GM23248 (cell line): ENCODE results near the gene CAST. TPM values are rescaled to one million over a fixed set of nuclear protein-coding genes. Genes with fewer than 3 reads are reported as not detected.
A peak's percentile ranks its signal among the peaks of the same experiment; 100 is the strongest.

Source experiments
- DNase-seq: peaks from one replicate; pipeline ENCODE4 v3.0.0-alpha.2; 2015
- H2AFZ ChIP-seq: fragments of 200-600 bp; sonication (generic); 2 replicates; pipeline ENCODE4 v1.6.1; 2016; ENCODE audit warnings: antibody characterized with exemption
- H3F3A ChIP-seq: fragments of 200-600 bp; sonication (generic); 2 replicates; pipeline ENCODE4 v1.6.1; 2016; ENCODE audit warnings: mild to moderate bottlenecking, antibody characterized with exemption, mixed run types; ENCODE audit not compliant: insufficient read depth
- H3K27ac ChIP-seq: fragments of 200-600 bp; sonication (generic); 2 replicates; pipeline ENCODE4 v1.5.1; 2016; ENCODE audit warnings: mild to moderate bottlenecking
- H3K27me3 ChIP-seq: fragments of 200-600 bp; sonication (generic); replicated peaks from 2 replicates; pipeline ENCODE4 v1.6.1; 2016; ENCODE audit warnings: mild to moderate bottlenecking; ENCODE audit not compliant: insufficient read depth
- H3K36me3 ChIP-seq: fragments of 200-600 bp; sonication (generic); 2 replicates; pipeline ENCODE4 v1.6.1; 2016; ENCODE audit warnings: low read depth, mild to moderate bottlenecking
- H3K4me1 ChIP-seq: fragments of 200-600 bp; sonication (generic); 2 replicates; pipeline ENCODE4 v1.6.1; 2016; ENCODE audit warnings: mild to moderate bottlenecking; ENCODE audit not compliant: insufficient read depth
- H3K4me2 ChIP-seq: fragments of 200-600 bp; sonication (generic); one replicate; pipeline ENCODE4 v1.6.1; 2016; ENCODE audit warnings: mild to moderate bottlenecking; ENCODE audit not compliant: unreplicated experiment
- H3K4me3 ChIP-seq: fragments of 200-600 bp; sonication (generic); 2 replicates; pipeline ENCODE4 v1.5.1; 2016; ENCODE audit warnings: mild to moderate bottlenecking
- H3K79me2 ChIP-seq: fragments of 200-600 bp; sonication (generic); 2 replicates; pipeline ENCODE4 v1.6.1; 2016; ENCODE audit warnings: mild to moderate bottlenecking; ENCODE audit not compliant: insufficient read depth
- H3K9ac ChIP-seq: fragments of 200-600 bp; sonication (generic); 2 replicates; pipeline ENCODE4 v1.6.1; 2016; ENCODE audit warnings: mild to moderate bottlenecking
- H3K9me2 ChIP-seq: fragments of 200-600 bp; sonication (generic); 2 replicates; pipeline ENCODE4 v1.6.1; 2016; ENCODE audit warnings: mixed run types, mild to moderate bottlenecking, moderate library complexity; ENCODE audit not compliant: insufficient read depth
- H3K9me3 ChIP-seq: fragments of 200-600 bp; sonication (generic); one replicate; pipeline ENCODE4 v1.6.1; 2017; ENCODE audit warnings: low read depth
- H4K20me1 ChIP-seq: fragments of 200-600 bp; sonication (generic); 2 replicates; pipeline ENCODE4 v1.6.0; 2016; ENCODE audit not compliant: insufficient read depth
- EZH2 ChIP-seq: fragments of 200-600 bp; sonication (generic); IDR thresholded peaks from 2 replicates; pipeline ENCODE4 v1.6.1; 2018; ENCODE audit warnings: antibody characterized with exemption, mild to moderate bottlenecking; ENCODE audit not compliant: insufficient read depth, poor library complexity, severe bottlenecking
- EZH2phosphoT487 ChIP-seq: fragments of 200-600 bp; sonication (generic); IDR thresholded peaks from 2 replicates; pipeline ENCODE4 v1.6.1; 2018; ENCODE audit warnings: antibody characterized with exemption, moderate library complexity, mild to moderate bottlenecking, low read depth; ENCODE audit not compliant: insufficient read depth
- WGBS, 2 experiments: methylation state at CpG; one replicate each; pipeline ENCODE4 v1.1.6; 2015 to 2017; ENCODE audit warnings: low lambda C conversion rate in 2 of 2, low coverage in 1 of 2; ENCODE audit errors: missing lambda C conversion rate in 2 of 2; 5-methylcytosine and 5-hydroxymethylcytosine counted together
- in situ Hi-C: fragments of 300-500 bp; cut with MboI; formaldehyde crosslinking; loops from 2 replicates; pipeline ENCODE4 v1.15.0; 2020
- polyA plus RNA-seq: library from polyadenylated mRNA; unstranded; fragments of >200 nt; fragmentation: Nextera tagmentation; extraction: Ambion mirVana; gene quantifications from 2 replicates; pipeline ENCODE4 v1.2.1, GENCODE V29; 2016
- total RNA-seq: library from RNA; depleted of rRNA; stranded (reverse); fragments of >200 nt; shearing (Covaris generic); gene quantifications from 2 replicates; pipeline ENCODE4 v1.2.3, GENCODE V29; 2014; rRNA removed

CAST gene, protein sequence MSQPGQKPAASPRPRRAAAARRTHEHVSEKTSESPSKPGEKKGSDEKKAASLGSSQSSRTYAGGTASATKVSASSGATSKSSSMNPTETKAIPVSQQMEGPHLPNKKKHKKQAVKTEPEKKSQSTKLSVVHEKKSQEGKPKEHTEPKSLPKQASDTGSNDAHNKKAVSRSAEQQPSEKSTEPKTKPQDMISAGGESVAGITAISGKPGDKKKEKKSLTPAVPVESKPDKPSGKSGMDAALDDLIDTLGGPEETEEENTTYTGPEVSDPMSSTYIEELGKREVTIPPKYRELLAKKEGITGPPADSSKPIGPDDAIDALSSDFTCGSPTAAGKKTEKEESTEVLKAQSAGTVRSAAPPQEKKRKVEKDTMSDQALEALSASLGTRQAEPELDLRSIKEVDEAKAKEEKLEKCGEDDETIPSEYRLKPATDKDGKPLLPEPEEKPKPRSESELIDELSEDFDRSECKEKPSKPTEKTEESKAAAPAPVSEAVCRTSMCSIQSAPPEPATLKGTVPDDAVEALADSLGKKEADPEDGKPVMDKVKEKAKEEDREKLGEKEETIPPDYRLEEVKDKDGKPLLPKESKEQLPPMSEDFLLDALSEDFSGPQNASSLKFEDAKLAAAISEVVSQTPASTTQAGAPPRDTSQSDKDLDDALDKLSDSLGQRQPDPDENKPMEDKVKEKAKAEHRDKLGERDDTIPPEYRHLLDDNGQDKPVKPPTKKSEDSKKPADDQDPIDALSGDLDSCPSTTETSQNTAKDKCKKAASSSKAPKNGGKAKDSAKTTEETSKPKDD
- total RNA-seq (150 and 179 TPM in 2 replicates), polyA plus RNA-seq (188 and 196 TPM in 2 replicates)

DNA sequence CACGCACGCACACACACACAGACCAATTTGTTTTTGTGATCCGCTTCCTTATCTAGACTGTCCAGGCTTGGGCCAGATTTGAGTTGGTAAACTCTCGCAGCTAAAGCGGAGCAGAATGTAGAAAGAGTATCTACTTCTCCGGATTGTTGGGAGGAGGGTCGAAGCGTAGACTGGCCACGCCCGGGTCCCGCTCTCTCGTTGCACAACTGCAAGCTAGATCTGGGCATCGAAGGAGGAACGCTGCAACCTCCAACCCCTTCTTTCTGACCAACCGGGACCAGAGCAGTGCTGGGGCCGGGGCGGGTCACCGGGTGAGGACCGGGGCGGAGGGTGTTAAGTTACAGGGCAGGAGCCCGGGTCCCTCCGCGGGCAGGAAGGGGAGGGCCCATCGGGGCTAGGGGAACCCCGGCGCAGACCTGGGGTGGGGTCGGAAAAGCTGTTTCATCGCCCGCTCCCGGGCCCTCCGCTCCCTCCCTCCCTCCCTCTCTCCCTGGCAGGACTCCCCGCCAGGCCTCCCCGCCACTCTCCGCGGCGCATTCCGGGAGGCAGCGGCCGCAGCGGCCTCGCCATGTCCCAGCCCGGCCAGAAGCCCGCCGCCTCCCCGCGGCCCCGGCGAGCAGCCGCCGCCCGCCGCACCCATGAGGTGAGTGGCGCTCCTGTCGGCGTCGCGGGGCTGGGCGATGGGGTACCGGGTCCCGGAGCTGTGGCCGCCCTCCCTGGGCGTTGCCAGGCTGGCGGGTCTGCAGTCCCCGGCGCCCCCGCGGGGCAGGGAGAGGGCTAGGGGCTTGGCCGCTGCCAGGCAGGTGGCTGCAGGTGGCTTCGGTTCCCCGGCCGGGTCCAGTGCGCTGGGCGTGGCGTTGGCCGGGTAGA lies at the start of gene CAST:
CAST (plus strand) TSS at position 522 of the 870 bp plus-strand sequence; CDS start at position 569, 47 bp downstream.
- Histone ChIP-seq H3K79me2 (peaks cover 39% of the 10 kb centered on the region), H3K27me3 (no peaks in the 10 kb centered on the region), H3K4me2 (peak within 1 kb of the TSS; percentile 87), H2AFZ (peak within 1 kb of the TSS; percentile 74), H3K9me3 (no peaks in the 10 kb centered on the region), H3K27ac (peak within 1 kb of the TSS; percentile 95), H3K36me3 (no peaks in the 10 kb centered on the region), H4K20me1 (no peaks in the 10 kb centered on the region), H3F3A (peaks cover 33% of the 10 kb centered on the region), H3K4me3 (peak within 1 kb of the TSS; percentile 88), H3K9ac (peak within 1 kb of the TSS; percentile 92), H3K9me2 (no peaks in the 10 kb centered on the region), H3K4me1 (peaks cover 25% of the 10 kb centered on the region)
- WGBS, 2 experiments: 1 to 2% methylated on average over 33 to 55 of the region's 75 CpGs
- TF ChIP-seq EZH2phosphoT487 (no peak), EZH2 (no peak)
- DNase-seq: peak; percentile 94
- in situ Hi-C loops: no loop called here

DNA sequence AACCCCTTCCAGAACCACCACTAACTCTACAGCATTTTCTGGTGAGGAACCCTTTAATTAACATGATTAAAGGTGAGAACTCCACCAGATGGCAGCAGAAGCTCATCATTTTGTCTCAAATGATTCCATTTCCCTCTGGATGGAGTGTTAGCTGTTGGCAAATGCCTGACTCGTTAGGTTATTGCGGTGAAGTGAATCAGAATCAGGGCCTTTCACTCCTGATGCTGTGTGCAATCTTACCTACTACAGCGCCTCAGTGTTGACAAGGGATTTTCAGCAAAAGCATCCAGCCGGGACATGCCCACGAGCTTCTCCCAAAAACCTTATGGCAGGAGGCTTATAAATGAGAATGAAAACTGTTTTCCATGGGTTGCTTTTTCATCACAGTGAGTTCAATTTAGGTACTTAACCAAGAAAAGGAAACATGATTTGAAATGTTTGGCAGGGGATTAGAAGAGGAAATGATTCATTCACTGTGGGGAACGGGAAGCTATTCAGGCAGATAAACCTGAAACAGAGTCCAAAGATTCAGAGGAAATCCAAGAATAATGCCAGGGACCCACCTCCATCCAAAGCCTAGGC lies 48.0 kb upstream of the CAST start:
- Histone ChIP-seq H4K20me1 (no peaks in the 10 kb centered on the region), H3K4me2 (peak overlapping the region; percentile 91), H3K9me3 (no peaks in the 10 kb centered on the region), H3K27ac (peak overlapping the region; percentile 73), H3K4me3 (peak overlapping the region; percentile 65), H3F3A (peaks cover 24% of the 10 kb centered on the region), H3K79me2 (no peaks in the 10 kb centered on the region), H3K9ac (peak overlapping the region; percentile 54), H3K4me1 (peaks cover 20% of the 10 kb centered on the region), H3K27me3 (no peaks in the 10 kb centered on the region), H3K36me3 (no peaks in the 10 kb centered on the region), H2AFZ (peak overlapping the region; percentile 80), H3K9me2 (no peaks in the 10 kb centered on the region)
- peak; percentile 96 for DNase-seq
- TF ChIP-seq EZH2phosphoT487 (0 out of 2 replicates have a peak, but pooled peaks have one; percentile 31), EZH2 (no peak)
- WGBS, 2 experiments: 1 to 4% methylated on average over 6 of the region's 6 CpGs
- in situ Hi-C loops: loop anchor here (25.0 kb wide), 1 partner anchor 523 kb away; the partner anchor contains the start of gene LIX1

DNA sequence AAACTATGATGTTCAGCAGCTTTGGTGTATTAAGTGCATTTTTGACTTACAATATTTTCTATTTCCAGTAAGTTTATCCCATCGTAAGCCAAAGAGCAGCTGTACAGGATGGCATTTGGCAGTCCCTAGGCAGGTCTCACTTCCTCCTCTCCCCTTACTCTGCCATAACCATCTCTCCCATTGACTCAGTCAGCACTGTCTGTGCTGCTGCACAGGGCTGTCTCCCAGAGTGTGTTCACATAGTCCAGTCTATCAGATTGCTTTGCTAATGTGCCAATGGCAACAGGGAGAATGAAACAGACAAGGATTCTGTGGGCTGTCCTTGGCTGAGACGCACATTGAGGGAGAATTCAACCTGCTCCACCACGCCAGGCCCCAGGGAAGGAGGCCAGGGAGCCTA lies 47.0 kb upstream of the CAST start:
- TF ChIP-seq EZH2 (no peak), EZH2phosphoT487 (no peak)
- peaks cover 15% of the 10 kb centered on the region for H3K4me1 ChIP-seq
- no peaks in the 10 kb centered on the region for H3K9me3 ChIP-seq
- H3K4me2 ChIP-seq: no peak overlapping the region
- no peak overlapping the region for H3K27ac ChIP-seq
- no peaks in the 10 kb centered on the region for H3K79me2 ChIP-seq
- 91 to 96% methylated on average over 3 of the region's 3 CpGs for WGBS, 2 experiments
- no peak overlapping the region for H3K4me3 ChIP-seq
- in situ Hi-C loops: loop anchor here (25.0 kb wide), 1 partner anchor 522 kb away; the partner anchor contains the start of gene LIX1
- H3K9ac ChIP-seq: no peak overlapping the region
- DNase-seq: no peak
- H3K27me3 ChIP-seq: no peaks in the 10 kb centered on the region
- peaks cover 24% of the 10 kb centered on the region for H3F3A ChIP-seq
- no peaks in the 10 kb centered on the region for H3K36me3 ChIP-seq
- H4K20me1 ChIP-seq: no peaks in the 10 kb centered on the region
- H3K9me2 ChIP-seq: no peaks in the 10 kb centered on the region
- H2AFZ ChIP-seq: no peak overlapping the region
